K562 (cell line): ENCODE results near the gene SEC14L2. TPM values are rescaled to one million over a fixed set of nuclear protein-coding genes. Genes with fewer than 3 reads are reported as not detected.

Experiments used
- BRCA1 ChIP-seq, 2 experiments: fragments of 450-650 bp in 1 of 2; sonication (generic) in 1 of 2; formaldehyde crosslinking in 1 of 2; IDR thresholded peaks; 2 replicates each; pipeline versions ENCODE4 v1.5.0 to v1.6.1; 2017 to 2020; ENCODE audit warnings: mild to moderate bottlenecking in 1 of 2, missing genetic modification reagents in 1 of 2
- DPF2 ChIP-seq: fragments of 450-650 bp; IDR thresholded peaks from 2 replicates; pipeline ENCODE4 v1.6.1; 2016
- HCFC1 ChIP-seq: IDR thresholded peaks from 2 replicates; pipeline ENCODE4 v1.6.1; 2012; ENCODE audit warnings: low read depth, low read length, improper control_type of control experiment
- HDAC2 ChIP-seq: fragments of 450-650 bp; IDR thresholded peaks from 2 replicates; pipeline ENCODE4 v1.6.1; 2016; ENCODE audit warnings: mild to moderate bottlenecking
- NCOA2 ChIP-seq, 2 experiments: fragments of 450-650 bp; IDR thresholded peaks; 2 replicates each; pipeline ENCODE4 v1.6.1; 2018; ENCODE audit warnings: mild to moderate bottlenecking in 2 of 2, moderate library complexity in 1 of 2; ENCODE audit not compliant: partially characterized antibody in 2 of 2
- RBFOX2 ChIP-seq: fragments of 200-400 bp; formaldehyde crosslinking; IDR thresholded peaks from 2 replicates; pipeline ENCODE4 v1.6.1; 2017; ENCODE audit warnings: low read depth, mild to moderate bottlenecking, low read length, moderate library complexity
- RUNX1 ChIP-seq: sonication (generic); IDR thresholded peaks from 2 replicates; pipeline ENCODE4 v1.6.1; 2016; ENCODE audit warnings: antibody characterized with exemption, low read depth
- SAFB2 ChIP-seq: fragments of 200-400 bp; formaldehyde crosslinking; IDR thresholded peaks from 2 replicates; pipeline ENCODE4 v1.6.1; 2018; ENCODE audit warnings: borderline replicate concordance, low read length, low read depth, moderate library complexity; ENCODE audit not compliant: severe bottlenecking
- ZNF121 ChIP-seq: sonication (generic); formaldehyde crosslinking; conservative IDR thresholded peaks from 2 replicates; pipeline ENCODE4 v1.8.0; 2022; ENCODE audit warnings: missing genetic modification reagents
- ZNF134 ChIP-seq: fragments of 250-450 bp; sonication (Bioruptor Pico); conservative IDR thresholded peaks from 2 replicates; pipeline ENCODE4 v1.4.0; 2020
- polyA plus RNA-seq, 8 experiments: library from polyadenylated mRNA; depleted of rRNA in 4 of 8; stranded (reverse) in 5 of 8; unstranded in 3 of 8; fragments of >200 nt; fragmentation: Nextera tagmentation in 2 of 8; fragmentation: Illumina TruSeq in 1 of 8; extraction: Ambion mirVana in 2 of 8; extraction: Trizol in 1 of 8; gene quantifications; 2 replicates each; pipeline versions ENCODE4 v1.2.1 to v1.2.3, GENCODE V29; 2011 to 2014; ENCODE audit warnings: inconsistent platforms in 1 of 8, missing spikeins in 1 of 8
- total RNA-seq, 7 experiments: library from RNA; depleted of rRNA in 6 of 7; stranded (reverse); fragments of >200 nt in 6 of 7; fragmentation: Illumina TruSeq in 2 of 7; extraction: Trizol in 2 of 7; gene quantifications; 2 replicates each; pipeline versions ENCODE4 v1.2.1 to v1.2.3, GENCODE V29; 2011 to 2021; ENCODE audit warnings: low replicate concordance in 1 of 7
- TF ChIP-seq, protein P1 (sequence below), 2 experiments: fragments of 450-650 bp in 1 of 2; sonication (generic) in 1 of 2; formaldehyde crosslinking in 1 of 2; IDR thresholded peaks; 2 replicates each; pipeline versions ENCODE4 v1.7.1 to v1.9.0; 2016 to 2022; ENCODE audit warnings: inconsistent platforms in 1 of 2, mild to moderate bottlenecking in 1 of 2, missing genetic modification reagents in 1 of 2
- TF ChIP-seq, protein P2 (sequence below): fragments of 250-450 bp; sonication (Bioruptor Pico); IDR thresholded peaks from 2 replicates; pipeline ENCODE4 v1.4.0; 2020; ENCODE audit warnings: mild to moderate bottlenecking, moderate library complexity
- TF ChIP-seq, protein P3 (sequence below): fragments of 450-650 bp; formaldehyde crosslinking; IDR thresholded peaks from 2 replicates; pipeline ENCODE4 v1.4.0; 2020; ENCODE audit warnings: mild to moderate bottlenecking, moderate library complexity

SEC14L2 gene
- total and polyA plus RNA-seq, 9 of the 15 experiments (the other 6 are each of a cell fraction or from before 2014, with no cell fraction given) = 0.03 to 0.17 (median 0.10) TPM

GRCh38 chr22:30423301-30423958 lies 26.6 kb downstream of the SEC14L2 start (continued):
- TF ChIP-seq, protein P1, sequence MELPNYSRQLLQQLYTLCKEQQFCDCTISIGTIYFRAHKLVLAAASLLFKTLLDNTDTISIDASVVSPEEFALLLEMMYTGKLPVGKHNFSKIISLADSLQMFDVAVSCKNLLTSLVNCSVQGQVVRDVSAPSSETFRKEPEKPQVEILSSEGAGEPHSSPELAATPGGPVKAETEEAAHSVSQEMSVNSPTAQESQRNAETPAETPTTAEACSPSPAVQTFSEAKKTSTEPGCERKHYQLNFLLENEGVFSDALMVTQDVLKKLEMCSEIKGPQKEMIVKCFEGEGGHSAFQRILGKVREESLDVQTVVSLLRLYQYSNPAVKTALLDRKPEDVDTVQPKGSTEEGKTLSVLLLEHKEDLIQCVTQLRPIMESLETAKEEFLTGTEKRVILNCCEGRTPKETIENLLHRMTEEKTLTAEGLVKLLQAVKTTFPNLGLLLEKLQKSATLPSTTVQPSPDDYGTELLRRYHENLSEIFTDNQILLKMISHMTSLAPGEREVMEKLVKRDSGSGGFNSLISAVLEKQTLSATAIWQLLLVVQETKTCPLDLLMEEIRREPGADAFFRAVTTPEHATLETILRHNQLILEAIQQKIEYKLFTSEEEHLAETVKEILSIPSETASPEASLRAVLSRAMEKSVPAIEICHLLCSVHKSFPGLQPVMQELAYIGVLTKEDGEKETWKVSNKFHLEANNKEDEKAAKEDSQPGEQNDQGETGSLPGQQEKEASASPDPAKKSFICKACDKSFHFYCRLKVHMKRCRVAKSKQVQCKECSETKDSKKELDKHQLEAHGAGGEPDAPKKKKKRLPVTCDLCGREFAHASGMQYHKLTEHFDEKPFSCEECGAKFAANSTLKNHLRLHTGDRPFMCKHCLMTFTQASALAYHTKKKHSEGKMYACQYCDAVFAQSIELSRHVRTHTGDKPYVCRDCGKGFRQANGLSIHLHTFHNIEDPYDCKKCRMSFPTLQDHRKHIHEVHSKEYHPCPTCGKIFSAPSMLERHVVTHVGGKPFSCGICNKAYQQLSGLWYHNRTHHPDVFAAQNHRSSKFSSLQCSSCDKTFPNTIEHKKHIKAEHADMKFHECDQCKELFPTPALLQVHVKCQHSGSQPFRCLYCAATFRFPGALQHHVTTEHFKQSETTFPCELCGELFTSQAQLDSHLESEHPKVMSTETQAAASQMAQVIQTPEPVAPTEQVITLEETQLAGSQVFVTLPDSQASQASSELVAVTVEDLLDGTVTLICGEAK (IDR thresholded peaks at IDR 0.05) = 0 out of 2 replicates have a peak, but pooled peaks have one; percentile 34
- TF ChIP-seq, protein P1 (CRISPR knock-in tag; IDR thresholded peaks at IDR 0.05) = no peak
- no peak for TF ChIP-seq HCFC1
- TF ChIP-seq, protein P2, sequence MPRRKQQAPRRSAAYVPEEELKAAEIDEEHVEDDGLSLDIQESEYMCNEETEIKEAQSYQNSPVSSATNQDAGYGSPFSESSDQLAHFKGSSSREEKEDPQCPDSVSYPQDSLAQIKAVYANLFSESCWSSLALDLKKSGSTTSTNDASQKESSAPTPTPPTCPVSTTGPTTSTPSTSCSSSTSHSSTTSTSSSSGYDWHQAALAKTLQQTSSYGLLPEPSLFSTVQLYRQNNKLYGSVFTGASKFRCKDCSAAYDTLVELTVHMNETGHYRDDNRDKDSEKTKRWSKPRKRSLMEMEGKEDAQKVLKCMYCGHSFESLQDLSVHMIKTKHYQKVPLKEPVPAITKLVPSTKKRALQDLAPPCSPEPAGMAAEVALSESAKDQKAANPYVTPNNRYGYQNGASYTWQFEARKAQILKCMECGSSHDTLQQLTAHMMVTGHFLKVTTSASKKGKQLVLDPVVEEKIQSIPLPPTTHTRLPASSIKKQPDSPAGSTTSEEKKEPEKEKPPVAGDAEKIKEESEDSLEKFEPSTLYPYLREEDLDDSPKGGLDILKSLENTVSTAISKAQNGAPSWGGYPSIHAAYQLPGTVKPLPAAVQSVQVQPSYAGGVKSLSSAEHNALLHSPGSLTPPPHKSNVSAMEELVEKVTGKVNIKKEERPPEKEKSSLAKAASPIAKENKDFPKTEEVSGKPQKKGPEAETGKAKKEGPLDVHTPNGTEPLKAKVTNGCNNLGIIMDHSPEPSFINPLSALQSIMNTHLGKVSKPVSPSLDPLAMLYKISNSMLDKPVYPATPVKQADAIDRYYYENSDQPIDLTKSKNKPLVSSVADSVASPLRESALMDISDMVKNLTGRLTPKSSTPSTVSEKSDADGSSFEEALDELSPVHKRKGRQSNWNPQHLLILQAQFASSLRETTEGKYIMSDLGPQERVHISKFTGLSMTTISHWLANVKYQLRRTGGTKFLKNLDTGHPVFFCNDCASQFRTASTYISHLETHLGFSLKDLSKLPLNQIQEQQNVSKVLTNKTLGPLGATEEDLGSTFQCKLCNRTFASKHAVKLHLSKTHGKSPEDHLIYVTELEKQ (CRISPR knock-in tag) = no peak
- TF ChIP-seq, protein P3, sequence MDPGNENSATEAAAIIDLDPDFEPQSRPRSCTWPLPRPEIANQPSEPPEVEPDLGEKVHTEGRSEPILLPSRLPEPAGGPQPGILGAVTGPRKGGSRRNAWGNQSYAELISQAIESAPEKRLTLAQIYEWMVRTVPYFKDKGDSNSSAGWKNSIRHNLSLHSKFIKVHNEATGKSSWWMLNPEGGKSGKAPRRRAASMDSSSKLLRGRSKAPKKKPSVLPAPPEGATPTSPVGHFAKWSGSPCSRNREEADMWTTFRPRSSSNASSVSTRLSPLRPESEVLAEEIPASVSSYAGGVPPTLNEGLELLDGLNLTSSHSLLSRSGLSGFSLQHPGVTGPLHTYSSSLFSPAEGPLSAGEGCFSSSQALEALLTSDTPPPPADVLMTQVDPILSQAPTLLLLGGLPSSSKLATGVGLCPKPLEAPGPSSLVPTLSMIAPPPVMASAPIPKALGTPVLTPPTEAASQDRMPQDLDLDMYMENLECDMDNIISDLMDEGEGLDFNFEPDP (CRISPR knock-in tag) = no peak
- TF ChIP-seq NCOA2 (IDR thresholded peaks at IDR 0.05; ENCODE audit: partially characterized antibody in 2 of 2) = no peak
- no peak for TF ChIP-seq RUNX1
- no peak for TF ChIP-seq DPF2
- no peak for TF ChIP-seq SAFB2
- TF ChIP-seq BRCA1 (IDR thresholded peaks at IDR 0.05) = no peak
- 0 out of 2 replicates have a peak, but pooled peaks have one; percentile 72 for TF ChIP-seq BRCA1 (CRISPR knock-in tag; IDR thresholded peaks at IDR 0.05)
- TF ChIP-seq ZNF134 = 0 out of 2 replicates have a peak, but pooled peaks have one; percentile 18
- TF ChIP-seq RBFOX2 = peak; percentile 81
- no peak for TF ChIP-seq ZNF121 (CRISPR knock-in tag)
- TF ChIP-seq HDAC2 = no peak
